Activated T-helper 1 cell treated with Interleukin-2 at 50 U/mL for 16 hours (primary cell): ENCODE data around the gene NPLOC4.

ENCODE experiments used
- DNase-seq: peaks from one replicate; pipeline ENCODE4 v3.0.0-alpha.2; 2020; ENCODE audit warnings: low read depth

Gene NPLOC4

DNA sequence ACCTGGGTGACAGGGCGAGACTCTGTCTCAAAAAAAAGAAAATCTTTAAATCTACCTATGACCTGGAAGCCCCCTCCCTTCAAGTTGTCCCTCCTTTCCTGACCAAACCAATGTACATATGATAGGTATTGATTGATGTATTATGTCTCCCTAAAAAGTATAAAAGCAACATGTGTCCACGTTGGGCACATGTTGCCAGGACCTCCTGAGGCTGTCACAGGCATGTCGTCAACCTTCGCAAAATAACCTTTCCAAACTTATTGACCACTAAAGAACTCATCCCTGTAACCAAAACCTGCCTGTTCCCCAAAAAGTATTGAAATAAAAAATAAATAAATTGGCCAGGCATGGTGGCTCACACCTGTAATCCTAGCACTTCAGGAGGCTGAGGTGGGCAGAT, 25.1 kb upstream of the NPLOC4 start:
- DNase-seq = no peak

DNA sequence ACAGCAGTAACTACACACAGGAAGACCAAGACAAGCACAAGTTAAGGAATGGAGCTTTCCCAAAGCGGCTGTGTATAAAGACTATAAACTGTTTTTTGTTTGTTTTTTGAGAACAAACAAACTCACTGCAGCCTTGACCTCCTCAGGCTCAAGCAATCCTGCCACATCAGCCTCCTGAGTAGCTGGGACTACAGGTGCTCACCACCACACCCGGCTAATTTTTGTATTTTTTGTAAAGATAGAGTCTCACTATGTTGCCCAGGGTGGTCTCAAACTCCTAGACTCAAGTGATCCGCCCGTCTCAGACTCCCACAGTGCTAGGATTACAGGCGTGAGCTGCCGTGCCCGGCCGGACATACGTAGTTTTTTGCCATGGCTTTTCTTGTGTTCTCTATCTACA, 23.5 kb upstream of the NPLOC4 start:
- no peak for DNase-seq

DNA sequence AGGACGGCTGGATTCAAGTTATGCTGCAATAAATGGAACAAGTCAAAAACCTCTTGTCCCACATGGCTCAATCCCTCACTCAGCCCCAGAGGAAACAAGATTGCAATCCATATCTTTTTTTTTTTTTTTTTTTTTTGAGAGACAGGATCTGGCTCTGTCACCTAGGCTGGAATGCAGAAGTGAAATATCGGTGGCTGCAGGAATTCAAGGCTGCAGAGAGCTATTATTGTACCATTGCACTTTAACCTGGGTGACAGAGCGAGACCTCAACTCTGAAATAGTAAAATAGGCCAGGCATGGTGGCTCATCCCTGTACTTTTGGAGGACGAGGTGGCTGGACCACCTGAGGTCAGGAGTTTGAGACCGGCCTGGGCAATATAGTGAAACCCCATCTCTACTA, 22.1 kb upstream of the NPLOC4 start:
- no peak for DNase-seq

DNA sequence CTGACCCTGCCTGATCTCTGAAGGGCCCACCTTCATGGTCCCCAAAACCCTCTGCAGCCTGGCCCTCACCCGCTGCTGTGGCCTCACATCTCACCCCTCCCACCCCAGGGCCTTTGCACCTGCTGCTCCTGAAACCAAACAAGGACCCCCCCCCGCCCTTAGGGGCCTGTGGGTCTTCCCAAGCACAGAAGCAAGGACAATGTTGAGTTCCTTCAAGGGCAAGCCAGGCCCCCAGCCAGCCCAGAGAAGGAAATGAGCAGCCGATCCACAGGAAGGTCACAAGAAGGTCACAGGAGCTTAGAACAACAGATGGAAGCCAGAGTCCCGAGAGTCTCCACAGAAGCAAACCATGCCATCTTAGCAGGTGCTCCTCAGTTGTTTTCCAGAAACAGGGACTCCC, 19.9 kb upstream of the NPLOC4 start:
- no peak for DNase-seq

DNA sequence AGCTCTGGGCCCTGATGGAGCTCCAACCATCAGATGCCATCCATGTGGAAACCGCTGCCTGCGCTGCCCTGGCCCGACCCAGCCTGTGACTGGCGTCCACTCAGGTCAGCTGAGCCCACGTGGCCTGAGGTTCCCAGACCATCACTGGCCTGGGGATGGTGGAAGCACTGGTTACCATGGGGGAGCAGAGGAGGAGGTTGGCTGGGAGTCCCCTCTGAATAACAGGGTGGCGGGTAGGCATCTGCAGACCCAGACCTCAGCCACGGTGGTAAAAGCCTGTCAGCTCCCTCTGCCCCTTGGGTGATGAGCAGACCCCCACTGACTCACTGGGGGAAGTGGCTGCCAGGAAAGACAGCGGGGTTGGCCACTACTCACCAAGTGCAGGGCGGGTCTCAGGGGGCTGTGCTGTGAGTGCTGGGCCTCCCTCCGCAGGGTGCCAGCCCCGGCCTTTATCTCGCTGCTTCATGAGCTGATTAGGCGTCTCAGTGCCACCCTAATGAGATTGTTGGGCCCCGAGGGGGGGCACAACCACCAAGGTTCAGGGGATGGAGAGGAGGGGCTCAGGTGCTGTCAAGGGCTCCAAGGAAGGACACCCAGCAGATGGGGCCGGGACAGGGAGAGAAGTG, 19.3 kb upstream of the NPLOC4 start, which contains the start of gene PDE6G:
PDE6G (minus strand) TSS at position 425 of the 626 bp plus-strand sequence. CDS start 3,237 bp downstream, outside the sequence.
- no peak for DNase-seq

DNA sequence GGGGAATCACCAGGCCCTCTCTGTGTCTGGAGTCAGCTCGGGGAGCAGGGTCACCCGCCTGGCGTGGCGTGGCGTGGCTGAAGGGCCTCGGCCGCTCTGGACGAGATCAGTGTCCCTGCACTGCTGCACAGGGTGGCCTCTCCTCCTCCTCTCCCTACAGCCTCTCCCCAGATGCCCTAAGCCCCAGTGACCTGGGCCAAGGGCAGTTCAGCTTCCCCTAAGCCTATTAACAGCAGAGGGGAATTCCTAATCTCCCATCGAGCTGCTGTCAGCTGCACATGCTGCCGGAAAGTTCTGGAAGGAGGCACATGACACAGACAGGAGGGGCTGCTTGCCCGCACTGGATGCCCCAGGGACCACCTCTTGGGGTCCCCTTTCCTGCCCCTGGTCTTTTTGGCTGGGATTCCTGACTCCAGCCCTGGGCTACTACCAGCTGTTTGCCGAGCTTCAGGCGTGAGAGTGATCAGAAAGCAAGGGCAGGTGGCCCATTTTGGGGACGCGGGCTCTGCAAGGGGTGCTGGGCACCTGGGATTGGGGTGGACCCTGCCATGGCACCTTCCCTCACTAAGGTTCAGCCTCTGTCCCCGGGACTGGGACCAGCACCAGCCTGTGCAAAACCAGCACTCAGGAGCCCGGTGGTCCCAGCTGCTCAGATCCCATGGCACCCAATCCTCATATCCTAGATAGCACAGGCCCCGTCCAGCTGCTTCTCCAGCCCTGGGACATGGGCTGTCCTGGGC, 18.6 kb upstream of the NPLOC4 start:
- DNase-seq = no peak

DNA sequence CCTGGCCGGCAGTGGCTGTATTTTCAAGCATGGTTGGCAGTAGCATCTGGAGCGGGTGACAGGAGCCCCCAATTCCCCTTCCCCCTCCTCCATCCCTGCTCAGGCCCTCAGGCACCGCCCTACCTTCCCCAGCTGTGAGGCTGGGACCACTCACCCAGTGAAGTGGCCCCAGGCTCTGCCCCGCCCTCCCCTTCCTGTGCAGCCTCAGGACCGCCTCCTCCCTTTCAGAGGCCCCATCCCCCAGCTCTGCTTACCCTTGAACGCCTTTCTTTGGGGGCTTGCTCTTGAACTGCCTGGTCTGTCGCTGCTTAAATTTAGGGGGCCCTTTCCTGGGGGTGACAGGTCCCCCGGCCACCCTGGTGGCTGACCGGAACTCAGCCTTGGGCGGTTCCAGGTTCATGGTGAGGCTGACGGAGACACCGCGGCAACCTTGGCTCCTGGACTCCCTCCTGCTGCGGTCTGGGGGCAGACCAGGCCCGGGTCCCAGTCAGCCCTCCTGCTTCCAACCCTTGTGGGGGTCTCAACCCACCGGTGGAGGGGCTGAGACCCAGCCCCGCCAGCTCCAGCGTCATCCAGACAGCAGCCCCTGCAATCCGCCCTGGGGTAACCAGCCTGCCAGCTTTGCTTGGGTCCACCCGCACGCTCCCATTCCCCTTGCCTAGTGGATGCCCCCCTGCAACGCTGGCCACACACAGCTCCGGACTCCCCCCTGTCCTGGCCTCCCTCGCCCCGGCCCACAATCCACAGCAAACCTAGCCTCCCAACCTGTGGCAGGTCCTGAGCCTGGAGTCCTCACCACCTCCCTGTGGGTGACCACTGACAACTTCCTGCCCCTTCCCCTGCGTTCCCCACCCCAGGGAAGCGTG, 16.2 kb upstream of the NPLOC4 start:
- DNase-seq = no peak

DNA sequence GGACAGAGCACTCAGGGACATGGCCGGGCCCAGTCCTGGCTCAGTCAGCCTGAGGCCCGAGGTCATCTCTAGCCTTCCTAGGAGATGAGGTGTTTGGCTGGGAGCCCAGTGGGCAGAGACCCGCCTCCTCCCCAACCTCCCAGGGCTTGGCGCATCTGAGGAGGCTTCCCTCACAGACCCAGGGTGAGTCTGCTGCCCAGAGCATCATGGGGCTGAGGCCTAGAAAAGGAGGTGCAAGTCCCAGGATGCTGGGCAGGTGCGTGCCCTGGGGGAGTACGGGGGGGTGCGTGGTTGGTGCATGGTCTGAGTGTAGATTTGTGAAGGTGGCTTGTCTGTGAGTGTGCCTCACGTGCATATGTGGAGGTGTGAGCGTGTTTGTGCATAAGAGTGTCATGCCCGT, 14.8 kb upstream of the NPLOC4 start:
- DNase-seq = no peak

DNA sequence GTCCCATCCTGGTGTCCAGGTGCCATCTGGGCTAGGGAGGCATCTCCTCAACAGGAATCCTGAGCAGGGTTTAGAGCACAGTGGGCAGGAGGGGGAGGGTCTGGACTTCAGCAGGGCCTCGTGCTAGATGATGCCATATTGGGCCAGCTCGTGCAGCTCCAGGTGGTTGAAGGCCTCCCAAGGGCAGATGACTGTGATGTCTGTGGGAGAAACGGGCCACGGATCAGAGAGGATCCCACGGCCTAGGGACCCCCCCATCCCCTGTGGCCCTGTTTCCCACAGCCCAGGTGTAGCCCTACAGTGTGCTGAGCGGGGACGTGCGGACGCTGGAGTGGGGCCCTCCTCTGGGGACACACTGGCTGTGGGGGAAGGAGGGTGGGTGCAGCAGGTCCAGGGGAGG, 14.0 kb upstream of the NPLOC4 start:
- DNase-seq = no peak

DNA sequence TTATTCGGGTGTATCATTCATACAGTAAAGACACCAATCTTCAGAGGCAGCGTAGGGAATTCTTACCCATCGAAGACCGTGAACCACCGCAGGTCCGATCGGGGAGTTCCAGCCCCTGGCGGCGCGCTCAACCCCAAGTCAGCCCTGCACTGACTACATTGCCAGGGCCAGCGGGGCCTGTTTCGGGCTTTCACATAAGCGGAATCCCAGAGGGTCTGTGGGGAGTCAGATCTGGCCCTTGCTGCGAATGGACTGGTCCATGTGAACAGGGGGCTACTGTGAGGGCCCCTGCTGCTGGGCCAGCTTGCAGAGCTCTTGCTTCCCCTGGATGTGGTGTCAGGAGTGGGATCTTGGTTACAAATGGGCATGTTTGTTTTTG, 11.8 kb upstream of the NPLOC4 start:
- DNase-seq = no peak

DNA sequence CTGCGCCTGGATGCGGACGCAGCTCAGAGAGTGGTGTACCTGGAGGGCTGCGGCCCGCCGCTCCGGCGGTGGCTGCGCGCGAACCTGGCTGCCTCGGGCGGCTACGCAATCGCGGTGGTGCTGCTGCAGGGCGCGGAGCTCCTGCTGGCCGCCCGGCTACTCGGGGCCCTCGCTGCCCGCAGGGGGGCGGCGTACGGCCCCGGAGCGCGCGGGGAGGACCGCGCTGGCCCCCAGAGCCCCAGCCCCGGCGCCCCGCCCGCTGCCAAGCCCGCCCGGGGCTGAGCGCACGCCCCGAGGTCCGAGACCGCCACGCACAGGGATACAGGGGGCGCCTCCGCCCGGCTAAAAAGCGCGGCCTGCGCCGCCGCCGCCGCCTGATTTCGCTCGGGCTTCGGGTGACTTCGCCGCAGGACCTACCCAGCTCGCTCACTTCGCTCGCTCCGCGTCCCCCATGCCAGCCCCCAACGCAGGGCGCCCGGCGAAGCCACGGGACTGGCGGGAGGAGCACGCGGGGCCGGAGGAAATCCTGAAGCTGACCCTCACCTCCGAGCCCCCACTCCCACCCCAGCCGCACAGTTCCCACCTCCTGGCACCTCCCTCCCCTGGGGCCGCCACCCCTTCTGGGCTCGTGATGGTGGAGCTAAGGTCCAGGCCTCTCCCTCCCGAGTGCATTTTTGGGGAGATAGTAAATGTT, 11.2 kb upstream of the NPLOC4 start:
- DNase-seq = no peak

DNA sequence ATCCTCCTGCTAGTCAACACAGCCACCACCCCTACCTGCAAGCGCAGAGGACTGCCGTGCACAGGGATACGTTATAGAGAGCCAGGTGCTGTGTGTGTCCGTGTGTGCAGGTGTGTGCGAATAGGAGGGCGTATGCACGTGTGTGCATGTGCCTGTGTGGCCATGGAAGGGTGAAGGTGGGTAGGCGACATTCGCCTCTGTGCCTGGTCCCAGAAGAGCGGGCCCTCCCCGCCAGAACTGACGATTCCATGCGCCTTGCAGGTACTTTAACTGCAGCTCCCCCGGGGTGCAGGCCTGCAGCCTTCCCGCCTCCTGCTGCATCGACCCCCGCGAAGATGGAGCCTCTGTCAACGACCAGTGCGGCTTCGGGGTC, 10.7 kb upstream of the NPLOC4 start:
- no peak for DNase-seq

DNA sequence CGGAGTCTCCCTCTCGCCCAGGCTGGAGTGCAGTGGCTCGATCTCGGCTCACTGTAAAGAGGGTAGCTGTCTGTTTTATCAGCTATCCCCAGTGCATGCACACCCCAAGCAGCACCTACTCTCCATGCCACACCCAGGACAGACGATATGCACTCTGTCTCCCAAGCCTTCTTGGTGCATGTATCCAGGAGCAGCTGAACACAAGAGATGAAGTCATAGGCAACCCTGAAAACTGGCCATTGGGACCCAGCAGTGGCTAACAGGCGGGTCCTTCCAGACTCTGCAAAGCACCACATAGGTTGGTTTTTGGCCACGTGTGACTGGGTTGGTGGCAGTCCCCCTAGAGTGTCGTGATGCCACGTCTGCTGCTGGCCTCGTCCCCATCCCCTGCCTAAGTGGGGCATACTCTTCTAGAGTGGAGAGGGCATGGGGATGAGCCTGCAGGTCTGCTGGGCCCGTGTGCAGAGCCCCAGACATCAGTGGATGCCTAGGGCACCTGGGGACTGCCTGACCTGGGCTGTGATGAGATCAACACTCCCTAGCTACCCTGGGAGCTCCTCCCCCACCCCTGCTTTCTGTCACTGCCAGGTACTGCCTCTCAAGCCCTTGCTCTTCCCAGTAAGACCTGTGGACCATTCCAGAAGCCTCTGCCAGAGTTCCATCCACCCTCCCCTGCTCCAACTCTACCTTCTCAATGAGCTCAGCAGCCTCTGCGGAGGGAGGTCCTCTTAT, 10.1 kb upstream of the NPLOC4 start:
- DNase-seq = no peak

DNA sequence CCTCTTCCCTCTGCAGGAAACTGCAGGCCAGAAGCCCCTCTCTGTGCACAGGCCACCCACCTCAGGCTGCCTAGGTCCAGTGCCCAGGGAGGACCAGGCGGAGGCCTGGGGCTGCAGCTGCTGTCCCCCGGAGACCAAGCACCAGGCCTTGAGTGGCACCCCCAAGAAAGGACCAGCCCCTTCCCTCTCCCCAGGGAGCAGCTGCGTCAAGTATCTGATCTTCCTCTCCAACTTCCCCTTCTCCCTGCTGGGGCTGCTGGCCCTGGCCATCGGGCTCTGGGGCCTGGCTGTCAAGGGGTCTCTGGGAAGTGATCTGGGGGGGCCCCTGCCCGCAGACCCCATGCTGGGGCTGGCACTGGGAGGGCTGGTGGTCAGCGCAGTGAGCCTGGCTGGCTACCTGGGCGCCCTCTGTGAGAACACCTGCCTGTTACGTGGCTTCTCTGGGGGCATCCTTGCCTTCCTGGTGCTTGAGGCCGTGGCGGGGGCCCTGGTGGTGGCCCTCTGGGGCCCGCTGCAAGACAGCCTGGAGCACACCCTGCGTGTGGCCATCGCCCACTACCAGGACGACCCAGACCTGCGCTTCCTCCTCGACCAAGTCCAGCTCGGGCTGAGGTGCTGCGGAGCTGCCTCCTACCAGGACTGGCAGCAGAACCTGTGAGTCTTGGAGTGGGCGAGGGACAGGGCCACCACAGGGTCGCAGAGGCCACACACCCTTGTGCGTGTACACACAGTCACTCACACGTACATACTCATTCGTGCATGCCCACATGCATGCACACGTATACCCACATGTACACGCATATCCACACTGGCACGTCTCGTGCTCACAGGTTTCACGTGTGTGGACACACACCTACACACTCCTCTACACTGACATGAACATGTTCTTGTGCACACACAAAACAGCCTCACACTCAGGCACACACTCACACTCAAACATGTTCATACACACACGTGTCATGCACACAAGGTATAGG, 8.4 kb upstream of the NPLOC4 start:
- DNase-seq = no peak

DNA sequence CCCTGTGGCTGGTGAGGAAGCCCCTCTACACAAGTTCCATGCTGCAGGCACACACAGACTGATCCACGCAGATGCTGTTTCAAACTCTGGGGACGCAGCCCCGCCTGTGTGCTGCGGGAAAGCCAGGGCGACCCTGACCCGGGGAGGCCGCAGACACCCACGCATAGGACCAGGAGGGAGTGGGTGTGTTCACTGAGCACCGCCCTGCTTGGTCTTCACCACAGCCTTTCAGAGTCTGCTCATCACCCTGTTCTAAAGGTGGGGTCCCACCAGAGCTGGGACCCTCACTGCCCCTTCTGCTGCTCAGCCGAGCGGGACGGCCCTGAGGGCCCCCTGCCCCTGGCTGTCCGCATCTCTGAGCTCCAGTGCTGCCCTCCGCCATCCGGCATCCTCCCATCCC, 7.6 kb upstream of the NPLOC4 start:
- DNase-seq = no peak

DNA sequence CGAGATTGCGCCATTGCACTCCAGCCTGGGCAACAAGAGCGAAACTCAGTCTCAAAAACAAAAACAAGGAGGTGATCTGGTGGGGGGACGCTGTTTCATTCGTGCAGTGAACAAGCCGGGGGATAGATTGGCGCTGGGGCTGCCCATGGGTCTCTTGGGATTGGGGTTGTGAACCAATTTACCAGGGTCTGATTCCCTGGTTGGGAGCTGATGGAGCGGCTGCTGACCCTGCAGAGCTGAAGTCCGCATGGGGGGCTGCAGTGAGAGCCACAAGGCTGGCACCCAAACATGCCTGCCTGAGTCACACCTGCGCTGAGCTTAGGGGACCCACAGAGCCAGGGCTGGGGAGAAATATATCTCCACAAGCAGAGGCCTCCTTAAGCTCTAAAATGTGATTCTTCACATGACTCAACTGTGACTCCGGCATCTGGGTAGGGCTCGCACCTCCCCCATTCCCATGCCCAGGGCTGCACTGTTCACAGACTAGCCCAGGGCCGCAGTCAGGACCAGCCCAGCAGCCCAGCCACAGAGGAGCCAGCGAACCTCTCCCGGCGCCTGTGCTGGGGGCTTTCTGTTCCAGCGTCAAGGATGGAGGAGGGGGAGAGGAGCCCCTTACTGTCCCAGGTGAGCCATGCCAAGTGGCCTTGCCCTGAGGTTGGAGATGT, 5.0 kb upstream of the NPLOC4 start:
- DNase-seq = no peak

DNA sequence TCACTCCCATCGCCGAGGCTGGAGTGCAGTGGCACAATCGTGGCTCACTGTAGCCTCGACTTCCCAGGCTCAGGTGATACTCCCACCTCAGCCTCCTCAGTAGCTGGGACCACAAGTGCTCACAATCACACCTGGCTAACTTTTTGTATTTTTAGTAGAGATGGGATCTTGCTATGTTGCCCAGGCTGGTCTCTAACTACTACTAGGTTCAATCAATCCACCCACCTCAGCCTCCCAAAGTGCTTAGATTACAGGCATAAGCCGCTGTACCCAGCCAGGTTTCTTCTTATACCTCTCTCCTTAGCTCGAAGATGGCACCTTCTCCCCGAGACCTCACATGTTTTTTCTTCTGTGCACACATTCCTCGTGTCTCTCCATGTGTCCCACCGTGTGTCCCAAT, 3.1 kb upstream of the NPLOC4 start:
- DNase-seq = no peak

DNA sequence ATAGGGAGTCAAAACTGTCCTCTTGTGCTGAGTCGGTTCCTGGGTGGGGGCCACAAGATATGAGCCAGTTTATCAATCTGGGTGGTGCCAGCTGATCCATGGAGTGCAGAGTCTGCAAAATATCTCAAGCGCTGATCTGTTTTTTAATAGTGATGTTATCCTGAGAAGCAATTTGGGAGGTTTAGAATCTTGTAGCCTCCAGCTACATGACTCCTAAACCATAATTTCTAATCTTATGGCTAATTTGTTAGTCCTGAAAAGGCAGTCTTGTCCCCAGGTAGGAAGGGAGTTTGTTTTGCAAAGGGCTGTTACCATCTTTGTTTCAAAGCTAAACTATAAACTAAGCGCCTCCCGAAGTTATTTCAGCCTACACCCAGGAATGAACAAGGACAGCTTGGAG, 1.8 kb upstream of the NPLOC4 start:
- no peak for DNase-seq

DNA sequence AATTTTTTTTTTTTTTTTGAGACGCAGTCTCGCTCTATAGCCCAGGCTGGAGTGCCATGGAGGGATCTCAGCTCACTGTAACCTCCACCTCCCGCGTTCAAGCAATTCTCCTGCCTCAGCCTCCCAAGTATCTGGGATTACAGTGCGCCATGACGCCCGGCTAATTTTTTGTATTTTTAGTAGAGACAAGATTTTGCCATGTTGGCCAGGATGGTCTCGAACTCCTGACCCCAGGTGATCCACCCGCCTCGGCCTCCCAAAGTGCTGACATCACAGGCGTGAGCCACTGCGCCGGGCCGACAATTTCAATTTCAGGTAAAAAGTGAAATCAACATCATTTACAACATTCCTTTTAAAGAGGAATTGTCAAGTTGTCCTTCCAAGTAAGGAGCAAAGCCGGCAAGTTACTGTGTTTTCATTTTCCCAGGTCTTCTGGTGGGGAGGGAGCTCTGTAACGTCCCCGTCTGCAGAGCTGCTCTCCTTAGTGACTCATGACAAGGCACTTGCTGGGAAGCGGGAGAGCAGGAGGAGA, 873 bp downstream of the NPLOC4 start:
- no peak for DNase-seq

DNA sequence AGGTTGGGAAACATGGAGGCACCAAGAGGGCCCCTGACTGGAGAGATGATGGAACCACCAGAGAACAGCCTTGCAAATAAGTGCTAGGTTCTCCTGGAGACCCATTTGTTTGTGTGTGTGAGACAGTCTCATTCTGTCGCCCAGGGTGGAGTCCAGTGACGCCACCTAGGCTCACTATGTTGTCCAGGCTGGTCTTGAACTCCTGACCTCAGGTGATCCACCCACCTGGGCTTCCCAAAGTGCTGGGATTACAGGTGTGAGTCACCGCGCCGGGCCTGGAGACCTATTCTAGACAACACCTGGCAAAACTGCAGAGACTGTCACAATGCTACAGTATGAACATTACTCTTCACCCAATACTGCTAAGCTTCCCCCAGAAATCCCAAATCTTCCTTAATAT, 1.5 kb downstream of the NPLOC4 start:
- no peak for DNase-seq
